WTC11 (cell line): ENCODE results near the gene ARHGAP19. TPM values are rescaled to one million over a fixed set of nuclear protein-coding genes. Genes with fewer than 3 reads are reported as not detected.
A peak's percentile ranks its signal among the peaks of the same experiment; 100 is the strongest.

Source experiments
- ATF1 ChIP-seq: sonication (generic); formaldehyde crosslinking; IDR thresholded peaks from 2 replicates; pipeline ENCODE4 v1.8.1; 2023; ENCODE audit warnings: mild to moderate bottlenecking, moderate library complexity, missing genetic modification reagents
- CREB1 ChIP-seq: sonication (generic); formaldehyde crosslinking; IDR thresholded peaks from 2 replicates; pipeline ENCODE4 v1.8.0; 2023; ENCODE audit warnings: mild to moderate bottlenecking, missing genetic modification reagents
- EMX1 ChIP-seq: fragments of 250-450 bp; sonication (Bioruptor Pico); IDR thresholded peaks from 2 replicates; pipeline ENCODE4 v1.8.0; 2021; ENCODE audit warnings: mild to moderate bottlenecking
- ESRRA ChIP-seq: sonication (generic); formaldehyde crosslinking; IDR thresholded peaks from 2 replicates; pipeline ENCODE4 v1.8.1; 2022; ENCODE audit warnings: mild to moderate bottlenecking, missing genetic modification reagents, borderline replicate concordance
- FOXJ3 ChIP-seq: sonication (generic); formaldehyde crosslinking; IDR thresholded peaks from 2 replicates; pipeline ENCODE4 v1.9.0; 2021; ENCODE audit warnings: missing genetic modification reagents, mild to moderate bottlenecking, borderline replicate concordance
- FOXK1 ChIP-seq: sonication (generic); formaldehyde crosslinking; IDR thresholded peaks from 2 replicates; pipeline ENCODE4 v1.8.0; 2022; ENCODE audit warnings: mild to moderate bottlenecking, moderate library complexity, missing genetic modification reagents
- FOXP1 ChIP-seq: sonication (generic); formaldehyde crosslinking; IDR thresholded peaks from 2 replicates; pipeline ENCODE4 v1.8.0; 2022; ENCODE audit warnings: missing genetic modification reagents, mild to moderate bottlenecking, moderate library complexity, borderline replicate concordance
- GABPB1 ChIP-seq: sonication (generic); formaldehyde crosslinking; IDR thresholded peaks from 2 replicates; pipeline ENCODE4 v1.8.1; 2023; ENCODE audit warnings: mild to moderate bottlenecking, missing genetic modification reagents
- GRHL2 ChIP-seq: fragments of 250-450 bp; sonication (Bioruptor Pico); IDR thresholded peaks from 2 replicates; pipeline ENCODE4 v1.8.0; 2022; ENCODE audit warnings: mild to moderate bottlenecking, moderate library complexity; ENCODE audit not compliant: insufficient replicate concordance, severe bottlenecking
- GTF2I ChIP-seq: fragments of 250-450 bp; sonication (Bioruptor Pico); conservative IDR thresholded peaks from 2 replicates; pipeline ENCODE4 v1.4.0; 2021; ENCODE audit warnings: mild to moderate bottlenecking
- HMGA2 ChIP-seq: fragments of 250-450 bp; sonication (Bioruptor Pico); IDR thresholded peaks from 2 replicates; pipeline ENCODE4 v1.4.0; 2021; ENCODE audit warnings: mild to moderate bottlenecking, moderate library complexity
- NFE2L1 ChIP-seq: sonication (generic); formaldehyde crosslinking; IDR thresholded peaks from 2 replicates; pipeline ENCODE4 v1.8.1; 2023; ENCODE audit warnings: missing genetic modification reagents
- OVOL2 ChIP-seq: fragments of 250-450 bp; sonication (Bioruptor Pico); IDR thresholded peaks from 2 replicates; pipeline ENCODE4 v1.9.0; 2021; ENCODE audit warnings: mild to moderate bottlenecking, borderline replicate concordance
- RORB ChIP-seq: fragments of 250-450 bp; sonication (Bioruptor Pico); IDR thresholded peaks from 2 replicates; pipeline ENCODE4 v1.9.0; 2021; ENCODE audit warnings: mild to moderate bottlenecking
- SMAD3 ChIP-seq: sonication (generic); formaldehyde crosslinking; IDR thresholded peaks from 2 replicates; pipeline ENCODE4 v1.8.0; 2022; ENCODE audit warnings: missing genetic modification reagents, mild to moderate bottlenecking, borderline replicate concordance
- ZNF121 ChIP-seq: sonication (generic); formaldehyde crosslinking; IDR thresholded peaks from 2 replicates; pipeline ENCODE4 v1.8.0; 2023; ENCODE audit warnings: missing genetic modification reagents
- ZNF232 ChIP-seq: sonication (generic); formaldehyde crosslinking; IDR thresholded peaks from 2 replicates; pipeline ENCODE4 v1.8.0; 2022; ENCODE audit warnings: mild to moderate bottlenecking, missing genetic modification reagents
- ZNF263 ChIP-seq: sonication (generic); formaldehyde crosslinking; IDR thresholded peaks from 2 replicates; pipeline ENCODE4 v1.8.1; 2022; ENCODE audit warnings: low read depth, mild to moderate bottlenecking, moderate library complexity, missing genetic modification reagents
- total RNA-seq: library from RNA; stranded (reverse); gene quantifications from 3 replicates; pipeline ENCODE4 v1.2.3, GENCODE V29; 2021
- TF ChIP-seq, protein P1 (sequence below): sonication (generic); formaldehyde crosslinking; IDR thresholded peaks from 2 replicates; pipeline ENCODE4 v1.8.0; 2022; ENCODE audit warnings: mild to moderate bottlenecking, missing genetic modification reagents
- TF ChIP-seq, protein P2 (sequence below): sonication (generic); formaldehyde crosslinking; IDR thresholded peaks from 2 replicates; pipeline ENCODE4 v1.8.1; 2023; ENCODE audit warnings: mild to moderate bottlenecking, missing genetic modification reagents, moderate library complexity
- TF ChIP-seq, protein P3 (sequence below): fragments of 250-450 bp; sonication (Bioruptor Pico); IDR thresholded peaks from 2 replicates; pipeline ENCODE4 v1.9.0; 2021; ENCODE audit warnings: mild to moderate bottlenecking
- TF ChIP-seq, protein P4 (sequence below): sonication (generic); formaldehyde crosslinking; IDR thresholded peaks from 2 replicates; pipeline ENCODE4 v1.8.0; 2022; ENCODE audit warnings: mild to moderate bottlenecking, missing genetic modification reagents
- TF ChIP-seq, protein P5 (sequence below): fragments of 250-450 bp; sonication (Bioruptor Pico); IDR thresholded peaks from 2 replicates; pipeline ENCODE4 v2.1.2; 2022; ENCODE audit warnings: mild to moderate bottlenecking, moderate library complexity
- TF ChIP-seq, protein P6 (sequence below): sonication (generic); formaldehyde crosslinking; IDR thresholded peaks from 2 replicates; pipeline ENCODE4 v1.8.1; 2023; ENCODE audit warnings: mild to moderate bottlenecking, missing genetic modification reagents
- TF ChIP-seq, protein P7 (sequence below): sonication (generic); formaldehyde crosslinking; IDR thresholded peaks from 2 replicates; pipeline ENCODE4 v1.8.1; 2022; ENCODE audit warnings: low read depth, missing genetic modification reagents, borderline replicate concordance
- TF ChIP-seq, protein P8 (sequence below): fragments of 200-600 bp; IDR thresholded peaks from 2 replicates; pipeline ENCODE4 v1.8.0; 2022; ENCODE audit warnings: antibody characterized with exemption
- TF ChIP-seq, protein P9 (sequence below): sonication (generic); formaldehyde crosslinking; IDR thresholded peaks from 2 replicates; pipeline ENCODE4 v1.8.0; 2023; ENCODE audit warnings: missing genetic modification reagents, mild to moderate bottlenecking, borderline replicate concordance

Gene ARHGAP19
- total RNA-seq, 1 experiment from 2014 or later: 42.2 TPM

DNA sequence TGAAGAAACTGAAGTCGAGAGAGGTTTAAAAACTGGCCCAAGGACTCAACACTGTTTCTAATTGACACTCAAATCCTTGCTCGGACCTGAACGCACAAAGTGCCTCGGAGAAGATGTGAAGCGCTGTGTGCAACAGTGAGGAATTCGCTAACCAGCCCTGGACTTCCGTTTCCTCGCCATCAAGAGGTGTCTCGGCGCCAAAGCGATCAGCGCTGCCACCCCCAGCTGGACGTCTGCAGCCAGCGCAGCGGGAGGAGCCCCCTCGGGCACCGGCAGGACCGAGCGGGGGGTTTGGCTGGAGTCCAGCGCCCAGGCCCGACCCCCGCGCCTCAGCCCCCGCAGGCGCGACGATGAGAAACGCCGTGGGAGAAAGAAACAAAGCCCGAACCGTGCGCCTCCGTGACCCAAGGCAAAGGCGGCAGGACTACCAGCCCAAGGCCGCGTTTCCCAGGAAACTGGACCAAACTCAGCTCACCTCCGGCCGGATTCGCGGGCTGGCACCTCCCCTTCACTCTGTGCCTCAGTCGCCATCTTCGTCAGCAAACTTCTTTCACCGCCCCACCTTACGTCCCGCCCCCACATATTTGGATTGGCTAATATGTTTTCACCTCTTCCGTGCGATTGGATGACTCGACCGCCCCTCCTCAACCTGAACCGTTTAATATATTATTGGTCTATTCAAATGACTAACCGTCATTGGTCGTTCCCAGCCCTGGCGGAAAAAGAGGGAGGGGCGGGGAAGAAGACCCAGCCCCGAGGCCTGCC lies at the start of gene ARHGAP19 (continued):
- TF ChIP-seq, protein P1, sequence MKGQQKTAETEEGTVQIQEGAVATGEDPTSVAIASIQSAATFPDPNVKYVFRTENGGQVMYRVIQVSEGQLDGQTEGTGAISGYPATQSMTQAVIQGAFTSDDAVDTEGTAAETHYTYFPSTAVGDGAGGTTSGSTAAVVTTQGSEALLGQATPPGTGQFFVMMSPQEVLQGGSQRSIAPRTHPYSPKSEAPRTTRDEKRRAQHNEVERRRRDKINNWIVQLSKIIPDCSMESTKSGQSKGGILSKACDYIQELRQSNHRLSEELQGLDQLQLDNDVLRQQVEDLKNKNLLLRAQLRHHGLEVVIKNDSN (CRISPR knock-in tag): no peak
- TF ChIP-seq HMGA2 (CRISPR knock-in tag) (no peak), EMX1 (no peak), OVOL2 (no peak), GABPB1 (peak; percentile 54; the same call in 1 of the 2 replicates), ZNF121 (CRISPR knock-in tag) (no peak), ZNF263 (CRISPR knock-in tag) (no peak), RORB (CRISPR knock-in tag) (no peak), CREB1 (CRISPR knock-in tag) (no peak), FOXP1 (peak; percentile 92), FOXK1 (CRISPR knock-in tag) (no peak), FOXJ3 (CRISPR knock-in tag) (no peak), GTF2I (no peak), NFE2L1 (0 out of 2 replicates have a peak, but pooled peaks have one; percentile 43), ZNF232 (peak; percentile 95), ESRRA (no peak), SMAD3 (CRISPR knock-in tag) (peak; percentile 89; the same call in 1 of the 2 replicates), ATF1 (CRISPR knock-in tag) (no peak), GRHL2 (CRISPR knock-in tag) (no peak)
- TF ChIP-seq, protein P2, sequence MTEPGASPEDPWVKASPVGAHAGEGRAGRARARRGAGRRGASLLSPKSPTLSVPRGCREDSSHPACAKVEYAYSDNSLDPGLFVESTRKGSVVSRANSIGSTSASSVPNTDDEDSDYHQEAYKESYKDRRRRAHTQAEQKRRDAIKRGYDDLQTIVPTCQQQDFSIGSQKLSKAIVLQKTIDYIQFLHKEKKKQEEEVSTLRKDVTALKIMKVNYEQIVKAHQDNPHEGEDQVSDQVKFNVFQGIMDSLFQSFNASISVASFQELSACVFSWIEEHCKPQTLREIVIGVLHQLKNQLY (CRISPR knock-in tag): no peak
- TF ChIP-seq, protein P3, sequence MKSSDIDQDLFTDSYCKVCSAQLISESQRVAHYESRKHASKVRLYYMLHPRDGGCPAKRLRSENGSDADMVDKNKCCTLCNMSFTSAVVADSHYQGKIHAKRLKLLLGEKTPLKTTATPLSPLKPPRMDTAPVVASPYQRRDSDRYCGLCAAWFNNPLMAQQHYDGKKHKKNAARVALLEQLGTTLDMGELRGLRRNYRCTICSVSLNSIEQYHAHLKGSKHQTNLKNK (CRISPR knock-in tag): no peak
- TF ChIP-seq, protein P4, sequence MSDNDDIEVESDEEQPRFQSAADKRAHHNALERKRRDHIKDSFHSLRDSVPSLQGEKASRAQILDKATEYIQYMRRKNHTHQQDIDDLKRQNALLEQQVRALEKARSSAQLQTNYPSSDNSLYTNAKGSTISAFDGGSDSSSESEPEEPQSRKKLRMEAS (CRISPR knock-in tag): 0 out of 2 replicates have a peak, but pooled peaks have one; percentile 32
- TF ChIP-seq, protein P5, sequence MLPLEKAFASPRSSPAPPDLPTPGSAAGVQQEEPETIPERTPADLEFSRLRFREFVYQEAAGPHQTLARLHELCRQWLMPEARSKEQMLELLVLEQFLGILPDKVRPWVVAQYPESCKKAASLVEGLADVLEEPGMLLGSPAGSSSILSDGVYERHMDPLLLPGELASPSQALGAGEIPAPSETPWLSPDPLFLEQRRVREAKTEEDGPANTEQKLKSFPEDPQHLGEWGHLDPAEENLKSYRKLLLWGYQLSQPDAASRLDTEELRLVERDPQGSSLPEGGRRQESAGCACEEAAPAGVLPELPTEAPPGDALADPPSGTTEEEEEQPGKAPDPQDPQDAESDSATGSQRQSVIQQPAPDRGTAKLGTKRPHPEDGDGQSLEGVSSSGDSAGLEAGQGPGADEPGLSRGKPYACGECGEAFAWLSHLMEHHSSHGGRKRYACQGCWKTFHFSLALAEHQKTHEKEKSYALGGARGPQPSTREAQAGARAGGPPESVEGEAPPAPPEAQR (CRISPR knock-in tag): no peak
- TF ChIP-seq, protein P6, sequence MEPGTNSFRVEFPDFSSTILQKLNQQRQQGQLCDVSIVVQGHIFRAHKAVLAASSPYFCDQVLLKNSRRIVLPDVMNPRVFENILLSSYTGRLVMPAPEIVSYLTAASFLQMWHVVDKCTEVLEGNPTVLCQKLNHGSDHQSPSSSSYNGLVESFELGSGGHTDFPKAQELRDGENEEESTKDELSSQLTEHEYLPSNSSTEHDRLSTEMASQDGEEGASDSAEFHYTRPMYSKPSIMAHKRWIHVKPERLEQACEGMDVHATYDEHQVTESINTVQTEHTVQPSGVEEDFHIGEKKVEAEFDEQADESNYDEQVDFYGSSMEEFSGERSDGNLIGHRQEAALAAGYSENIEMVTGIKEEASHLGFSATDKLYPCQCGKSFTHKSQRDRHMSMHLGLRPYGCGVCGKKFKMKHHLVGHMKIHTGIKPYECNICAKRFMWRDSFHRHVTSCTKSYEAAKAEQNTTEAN (CRISPR knock-in tag): no peak; the same call in 1 of the 2 replicates
- TF ChIP-seq, protein P7, sequence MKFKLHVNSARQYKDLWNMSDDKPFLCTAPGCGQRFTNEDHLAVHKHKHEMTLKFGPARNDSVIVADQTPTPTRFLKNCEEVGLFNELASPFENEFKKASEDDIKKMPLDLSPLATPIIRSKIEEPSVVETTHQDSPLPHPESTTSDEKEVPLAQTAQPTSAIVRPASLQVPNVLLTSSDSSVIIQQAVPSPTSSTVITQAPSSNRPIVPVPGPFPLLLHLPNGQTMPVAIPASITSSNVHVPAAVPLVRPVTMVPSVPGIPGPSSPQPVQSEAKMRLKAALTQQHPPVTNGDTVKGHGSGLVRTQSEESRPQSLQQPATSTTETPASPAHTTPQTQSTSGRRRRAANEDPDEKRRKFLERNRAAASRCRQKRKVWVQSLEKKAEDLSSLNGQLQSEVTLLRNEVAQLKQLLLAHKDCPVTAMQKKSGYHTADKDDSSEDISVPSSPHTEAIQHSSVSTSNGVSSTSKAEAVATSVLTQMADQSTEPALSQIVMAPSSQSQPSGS (CRISPR knock-in tag): no peak
- TF ChIP-seq, protein P8, sequence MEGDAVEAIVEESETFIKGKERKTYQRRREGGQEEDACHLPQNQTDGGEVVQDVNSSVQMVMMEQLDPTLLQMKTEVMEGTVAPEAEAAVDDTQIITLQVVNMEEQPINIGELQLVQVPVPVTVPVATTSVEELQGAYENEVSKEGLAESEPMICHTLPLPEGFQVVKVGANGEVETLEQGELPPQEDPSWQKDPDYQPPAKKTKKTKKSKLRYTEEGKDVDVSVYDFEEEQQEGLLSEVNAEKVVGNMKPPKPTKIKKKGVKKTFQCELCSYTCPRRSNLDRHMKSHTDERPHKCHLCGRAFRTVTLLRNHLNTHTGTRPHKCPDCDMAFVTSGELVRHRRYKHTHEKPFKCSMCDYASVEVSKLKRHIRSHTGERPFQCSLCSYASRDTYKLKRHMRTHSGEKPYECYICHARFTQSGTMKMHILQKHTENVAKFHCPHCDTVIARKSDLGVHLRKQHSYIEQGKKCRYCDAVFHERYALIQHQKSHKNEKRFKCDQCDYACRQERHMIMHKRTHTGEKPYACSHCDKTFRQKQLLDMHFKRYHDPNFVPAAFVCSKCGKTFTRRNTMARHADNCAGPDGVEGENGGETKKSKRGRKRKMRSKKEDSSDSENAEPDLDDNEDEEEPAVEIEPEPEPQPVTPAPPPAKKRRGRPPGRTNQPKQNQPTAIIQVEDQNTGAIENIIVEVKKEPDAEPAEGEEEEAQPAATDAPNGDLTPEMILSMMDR: no peak
- TF ChIP-seq, protein P9, sequence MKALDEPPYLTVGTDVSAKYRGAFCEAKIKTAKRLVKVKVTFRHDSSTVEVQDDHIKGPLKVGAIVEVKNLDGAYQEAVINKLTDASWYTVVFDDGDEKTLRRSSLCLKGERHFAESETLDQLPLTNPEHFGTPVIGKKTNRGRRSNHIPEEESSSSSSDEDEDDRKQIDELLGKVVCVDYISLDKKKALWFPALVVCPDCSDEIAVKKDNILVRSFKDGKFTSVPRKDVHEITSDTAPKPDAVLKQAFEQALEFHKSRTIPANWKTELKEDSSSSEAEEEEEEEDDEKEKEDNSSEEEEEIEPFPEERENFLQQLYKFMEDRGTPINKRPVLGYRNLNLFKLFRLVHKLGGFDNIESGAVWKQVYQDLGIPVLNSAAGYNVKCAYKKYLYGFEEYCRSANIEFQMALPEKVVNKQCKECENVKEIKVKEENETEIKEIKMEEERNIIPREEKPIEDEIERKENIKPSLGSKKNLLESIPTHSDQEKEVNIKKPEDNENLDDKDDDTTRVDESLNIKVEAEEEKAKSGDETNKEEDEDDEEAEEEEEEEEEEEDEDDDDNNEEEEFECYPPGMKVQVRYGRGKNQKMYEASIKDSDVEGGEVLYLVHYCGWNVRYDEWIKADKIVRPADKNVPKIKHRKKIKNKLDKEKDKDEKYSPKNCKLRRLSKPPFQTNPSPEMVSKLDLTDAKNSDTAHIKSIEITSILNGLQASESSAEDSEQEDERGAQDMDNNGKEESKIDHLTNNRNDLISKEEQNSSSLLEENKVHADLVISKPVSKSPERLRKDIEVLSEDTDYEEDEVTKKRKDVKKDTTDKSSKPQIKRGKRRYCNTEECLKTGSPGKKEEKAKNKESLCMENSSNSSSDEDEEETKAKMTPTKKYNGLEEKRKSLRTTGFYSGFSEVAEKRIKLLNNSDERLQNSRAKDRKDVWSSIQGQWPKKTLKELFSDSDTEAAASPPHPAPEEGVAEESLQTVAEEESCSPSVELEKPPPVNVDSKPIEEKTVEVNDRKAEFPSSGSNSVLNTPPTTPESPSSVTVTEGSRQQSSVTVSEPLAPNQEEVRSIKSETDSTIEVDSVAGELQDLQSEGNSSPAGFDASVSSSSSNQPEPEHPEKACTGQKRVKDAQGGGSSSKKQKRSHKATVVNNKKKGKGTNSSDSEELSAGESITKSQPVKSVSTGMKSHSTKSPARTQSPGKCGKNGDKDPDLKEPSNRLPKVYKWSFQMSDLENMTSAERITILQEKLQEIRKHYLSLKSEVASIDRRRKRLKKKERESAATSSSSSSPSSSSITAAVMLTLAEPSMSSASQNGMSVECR (CRISPR knock-in tag): peak; percentile 66; the same call in 1 of the 2 replicates
